A673 (cell line): Measurements from ENCODE around the gene HLCS. TPM values are rescaled to one million over a fixed set of nuclear protein-coding genes. Genes with fewer than 3 reads are reported as not detected.

Experiments
- BruUV-seq: library from RNA; stranded (reverse); fragments of 400-500 nt; replicated peaks from 2 replicates; lab custom pipeline; 2021; lab: Mats Ljungman, UMichigan
- CTCF ChIA-PET: fragments of 300-600 bp; sonication (Branson Sonifier 250); formaldehyde crosslinking; loops from one replicate; lab custom pipeline; 2022; ENCODE audit warnings: antibody characterized with exemption; lab: Charles Lee
- POLR2A ChIA-PET: fragments of 300-600 bp; sonication (Branson Sonifier 250); formaldehyde crosslinking; loops from one replicate; lab custom pipeline; 2022; ENCODE audit warnings: antibody characterized with exemption; ENCODE audit not compliant: low non-redundant PET; lab: Charles Lee
- DNase-seq: peaks from one replicate; pipeline ENCODE4 v3.0.0-alpha.2; 2015; ENCODE audit warnings: low spot score
- H3K27ac ChIP-seq: fragments of 200-600 bp; sonication (generic); 2 replicates; pipeline ENCODE4 v1.5.1; 2016; ENCODE audit warnings: mixed run types, low read depth, mild to moderate bottlenecking, mixed read lengths, antibody characterized with exemption, low read length; ENCODE audit not compliant: poor library complexity, severe bottlenecking
- H3K27me3 ChIP-seq: fragments of 200-600 bp; sonication (generic); replicated peaks from 2 replicates; pipeline ENCODE4 v1.6.1; 2017; ENCODE audit warnings: mixed run types, low read depth, mild to moderate bottlenecking, mixed read lengths, antibody characterized with exemption, low read length; ENCODE audit not compliant: insufficient read depth, poor library complexity
- H3K36me3 ChIP-seq: fragments of 200-600 bp; sonication (generic); 2 replicates; pipeline ENCODE4 v1.6.1; 2016; ENCODE audit warnings: mixed run types, mild to moderate bottlenecking, mixed read lengths, antibody characterized with exemption, low read length; ENCODE audit not compliant: insufficient read depth, poor library complexity, severe bottlenecking
- H3K4me1 ChIP-seq: fragments of 200-600 bp; sonication (generic); 2 replicates; pipeline ENCODE4 v1.6.1; 2017; ENCODE audit warnings: mixed run types, mild to moderate bottlenecking, mixed read lengths, antibody characterized with exemption, low read length; ENCODE audit not compliant: insufficient read depth, poor library complexity, severe bottlenecking
- H3K4me3 ChIP-seq: fragments of 200-600 bp; sonication (generic); 2 replicates; pipeline ENCODE4 v1.5.1; 2016; ENCODE audit warnings: low read depth, mixed run types, mild to moderate bottlenecking, mixed read lengths, low read length; ENCODE audit not compliant: poor library complexity, severe bottlenecking
- H3K9me3 ChIP-seq: fragments of 200-600 bp; sonication (generic); 2 replicates; pipeline ENCODE4 v1.6.1; 2016; ENCODE audit warnings: mixed run types, low read depth, mild to moderate bottlenecking, mixed read lengths, antibody characterized with exemption, low read length; ENCODE audit not compliant: poor library complexity, severe bottlenecking
- CTCF ChIP-seq: fragments of 300-800, 200-600 bp; sonication (generic); conservative IDR thresholded peaks from 2 replicates; pipeline ENCODE4 v1.5.1; 2017; ENCODE audit warnings: low read depth, mild to moderate bottlenecking, antibody characterized with exemption, low read length, moderate library complexity, mixed read lengths
- EZH2 ChIP-seq: fragments of 200-600 bp; sonication (generic); IDR thresholded peaks from 2 replicates; pipeline ENCODE4 v1.6.1; 2017; ENCODE audit warnings: borderline replicate concordance, low read depth, mild to moderate bottlenecking, mixed read lengths, antibody characterized with exemption, low read length; ENCODE audit not compliant: poor library complexity, severe bottlenecking
- intact Hi-C: fragments of 100-400 bp; cut with micrococcal nuclease; formaldehyde crosslinking; loops from one replicate; pipeline ENCODE4 v1.10.0; 2022; ENCODE audit not compliant: unreplicated experiment
- total RNA-seq: library from RNA; stranded (reverse); gene quantifications from 2 replicates; pipeline ENCODE4 v1.2.3, GENCODE V29; 2021

Gene HLCS
- total RNA-seq, 1 experiment from 2014 or later: 15.3 TPM

GRCh38 chr21:36918291-36918690 lies 48.2 kb downstream of the HLCS start:
- no TSS peak for BruUV-seq
- Histone ChIP-seq H3K9me3 (no peaks in the 10 kb centered on the region), H3K27ac (no peak overlapping the region), H3K4me1 (peaks cover 9% of the 10 kb centered on the region), H3K27me3 (no peaks in the 10 kb centered on the region), H3K4me3 (no peak overlapping the region), H3K36me3 (no peaks in the 10 kb centered on the region)
- ChIA-PET CTCF (interaction anchor here (1.0 to 1.3 kb wide), 4 partner anchors 9 to 288 kb away, joined by 3 to 12 read pairs (median 5); no protein-coding TSS in a partner anchor), POLR2A (no interaction called here)
- TF ChIP-seq EZH2 (no peak), CTCF (no peak)
- DNase-seq: no peak
- intact Hi-C loops: no loop called here

- no peaks in the 10 kb centered on the region for H3K27me3 ChIP-seq
- DNase-seq: peak; percentile 60
- H3K36me3 ChIP-seq: no peaks in the 10 kb centered on the region
- H3K4me1 ChIP-seq: peaks cover 9% of the 10 kb centered on the region
- ChIA-PET CTCF (interaction anchor here (0.6 to 1.3 kb wide), 9 partner anchors 10 to 646 kb away, joined by 3 to 12 read pairs (median 3); no protein-coding TSS in a partner anchor), POLR2A (no interaction called here)
- no peak overlapping the region for H3K27ac ChIP-seq
- TF ChIP-seq CTCF (peak; percentile 72), EZH2 (no peak)
- no TSS peak for BruUV-seq
- no peak overlapping the region for H3K4me3 ChIP-seq
- no peaks in the 10 kb centered on the region for H3K9me3 ChIP-seq
- intact Hi-C loops: loop anchor here (2.0 kb wide), 1 partner anchor 277 kb away; no protein-coding TSS in a partner anchor
Measured at GRCh38 chr21:36917471-36918158, 48.9 kb downstream of the HLCS start.

- no peak for DNase-seq
Measured at GRCh38 chr21:36916718-36917117, 49.8 kb downstream of the HLCS start.

More at GRCh38 chr21:36916718-36917117, 49.8 kb downstream of the HLCS start:
- Histone ChIP-seq H3K9me3 (no peaks in the 10 kb centered on the region), H3K27ac (no peak overlapping the region), H3K36me3 (no peaks in the 10 kb centered on the region), H3K4me3 (no peak overlapping the region), H3K4me1 (peaks cover 9% of the 10 kb centered on the region), H3K27me3 (no peaks in the 10 kb centered on the region)
- TF ChIP-seq EZH2 (no peak), CTCF (no peak)
- BruUV-seq: no TSS peak
- CTCF ChIA-PET: interaction anchor here (0.9 to 1.3 kb wide), 4 partner anchors 164 to 286 kb away, joined by 3 to 12 read pairs (median 4); no protein-coding TSS in a partner anchor
- intact Hi-C loops: loop anchor here (2.0 kb wide), 1 partner anchor 276 kb away; no protein-coding TSS in a partner anchor
- POLR2A ChIA-PET: no interaction called here
